Retinal pigment epithelial cell (primary cell): ENCODE measurements around the gene TMEM86A.

ENCODE experiments used
- DNase-seq: peaks from one replicate; pipeline ENCODE4 v3.0.0-alpha.2; 2010; ENCODE audit warnings: low read depth
- H3K4me3 ChIP-seq: 2 replicates; pipeline ENCODE4 v1.5.1; 2011; ENCODE audit warnings: mild to moderate bottlenecking, low read length, control low read depth, moderate library complexity
- CTCF ChIP-seq: conservative IDR thresholded peaks from 2 replicates; pipeline ENCODE4 v1.5.1; 2011; ENCODE audit warnings: low read depth, low read length, control low read depth, inconsistent platforms

The TMEM86A gene

DNA sequence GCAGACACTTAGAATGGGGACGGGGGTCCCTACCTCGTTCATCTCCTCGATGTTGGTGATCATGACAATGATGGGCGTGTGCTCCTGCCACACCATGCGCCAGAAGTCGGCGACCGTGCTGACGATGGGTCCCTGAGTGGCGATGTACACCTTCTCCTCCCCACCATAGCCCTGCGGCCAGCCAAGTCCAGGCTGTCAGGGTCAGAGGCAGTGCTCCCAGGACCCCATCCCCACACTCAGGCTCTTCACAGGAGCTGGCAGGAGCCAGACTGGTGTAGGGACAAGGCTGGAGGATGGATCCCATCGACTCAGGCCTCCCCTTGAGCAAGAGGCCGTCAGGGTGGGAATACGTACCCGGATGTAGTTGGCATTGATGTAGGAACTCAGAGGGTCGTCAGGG lies 34.6 kb downstream of the TMEM86A start:
- TF ChIP-seq CTCF, result no peak
- no peak overlapping the region for H3K4me3 ChIP-seq
- no peak for DNase-seq

DNA sequence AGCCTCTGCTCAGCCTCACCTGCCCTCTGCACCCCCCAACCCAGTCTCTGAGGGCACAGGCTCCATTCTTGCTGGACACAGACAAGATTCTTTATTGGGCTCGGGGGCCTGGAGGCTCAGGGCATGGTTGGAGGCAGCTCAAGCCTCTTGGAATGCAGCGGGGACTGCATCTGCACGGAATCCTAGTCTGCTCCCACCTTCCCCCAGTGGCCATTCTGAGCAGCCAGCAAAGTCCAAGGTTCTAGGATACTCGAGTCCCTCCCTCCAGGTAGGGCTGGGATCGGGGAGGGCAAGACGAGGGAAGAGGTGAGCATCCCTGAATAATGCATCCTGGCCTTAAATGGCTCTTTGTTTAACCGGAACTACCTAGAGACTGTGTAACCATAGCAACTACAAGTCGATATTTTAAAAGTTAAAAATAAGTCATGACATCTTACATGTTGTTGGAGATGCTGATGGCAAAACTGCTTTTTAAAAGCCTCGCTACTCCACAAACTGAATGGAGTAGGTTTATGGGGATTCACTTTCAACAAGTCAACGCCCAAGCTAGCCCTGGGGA lies 38.1 kb downstream of the TMEM86A start:
- peak; percentile 4 for TF ChIP-seq CTCF
- no peak overlapping the region for H3K4me3 ChIP-seq
- DNase-seq, result no peak

DNA sequence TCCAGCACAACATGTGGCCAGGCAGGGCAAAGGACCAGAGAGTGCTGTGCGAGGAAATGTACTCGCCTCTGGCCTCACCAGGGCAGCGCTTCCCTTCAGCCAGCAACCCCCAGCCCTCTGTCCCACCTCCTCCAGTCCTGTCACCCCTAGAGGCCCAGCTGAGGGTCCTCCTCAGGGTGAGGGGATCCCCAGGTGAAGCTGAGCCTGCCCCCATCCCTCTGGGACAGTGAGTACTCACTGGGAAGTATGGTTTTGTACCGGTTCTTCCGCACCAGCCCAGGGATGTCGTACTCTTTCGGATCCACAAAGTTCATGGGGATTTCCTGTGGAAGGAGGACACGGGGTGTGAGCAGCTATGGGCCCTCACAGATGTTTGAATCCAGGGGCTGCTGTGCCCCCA lies 39.1 kb downstream of the TMEM86A start:
- TF ChIP-seq CTCF, result no peak
- H3K4me3 ChIP-seq, result no peak overlapping the region

DNA sequence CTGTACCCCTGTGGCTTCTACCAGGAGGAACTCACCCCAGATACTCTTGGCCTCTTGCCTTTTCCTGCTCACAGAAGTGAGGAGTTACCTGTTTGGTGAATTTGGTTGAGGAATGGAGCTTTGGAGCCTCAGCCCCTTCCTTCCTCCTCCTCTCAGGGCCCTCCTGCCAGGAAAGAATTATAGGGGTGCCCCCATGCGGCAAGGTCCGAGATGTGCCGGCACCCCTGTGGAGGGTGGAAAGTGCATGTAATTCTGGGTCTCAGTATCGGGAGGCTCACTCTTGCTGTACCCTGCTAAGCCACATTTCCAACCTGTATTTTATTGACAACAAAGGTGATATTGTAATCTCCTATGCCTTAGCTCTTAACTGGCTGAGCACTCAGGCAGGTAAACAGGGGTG lies 41.1 kb downstream of the TMEM86A start:
- no peak for TF ChIP-seq CTCF
- no peak overlapping the region for H3K4me3 ChIP-seq
- no peak for DNase-seq

More for the DNA sequence above, 39.1 kb downstream of the TMEM86A start:
- DNase-seq, result no peak

GRCh38 chr11:18741783-18742182 lies 43.2 kb downstream of the TMEM86A start:
- H3K4me3 ChIP-seq, result no peak overlapping the region

DNA sequence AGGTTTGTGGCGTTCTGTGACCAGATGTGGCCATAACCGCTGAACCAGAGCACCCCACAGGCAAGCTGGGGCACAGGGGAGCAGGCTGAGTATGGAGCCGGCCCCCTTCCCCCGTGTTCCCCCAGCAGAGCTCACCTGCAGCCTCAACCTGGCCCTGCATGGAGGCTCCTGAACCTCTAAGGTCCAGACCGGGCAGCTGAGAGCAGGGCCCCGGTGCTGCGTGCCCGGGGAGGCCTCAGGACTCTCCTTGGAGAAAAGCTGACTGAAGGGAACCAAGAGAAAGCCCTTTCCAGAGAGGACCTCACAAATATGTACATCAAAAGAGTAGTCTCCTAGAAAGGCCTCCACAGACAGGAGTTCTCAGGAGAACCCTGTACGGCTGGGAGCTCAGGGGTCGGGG lies 44.8 kb downstream of the TMEM86A start:
- no peak for DNase-seq
- TF ChIP-seq CTCF, result no peak
- no peak overlapping the region for H3K4me3 ChIP-seq

More at GRCh38 chr11:18741783-18742182, 43.2 kb downstream of the TMEM86A start:
- no peak for TF ChIP-seq CTCF
- DNase-seq, result no peak

- no peak for DNase-seq
- H3K4me3 ChIP-seq, result no peak overlapping the region
- no peak for TF ChIP-seq CTCF
These were observed 45.4 kb downstream of the TMEM86A start for GRCh38 chr11:18743900-18744514.
